HepG2 (cell line): ENCODE data around the gene KAZALD1. TPM values are rescaled to one million over a fixed set of nuclear protein-coding genes. Genes with fewer than 3 reads are reported as not detected.

Experiments used
- BCL6 ChIP-seq: IDR thresholded peaks from 2 replicates; pipeline ENCODE4 v1.6.1; 2016; ENCODE audit warnings: missing genetic modification reagents, missing compliant biosample characterization
- CCDC6 ChIP-seq: sonication (generic); formaldehyde crosslinking; IDR thresholded peaks from 2 replicates; pipeline ENCODE4 v1.8.1; 2022; ENCODE audit warnings: mild to moderate bottlenecking, missing genetic modification reagents, moderate library complexity
- DRAP1 ChIP-seq: IDR thresholded peaks from 2 replicates; pipeline ENCODE4 v1.6.1; 2016; ENCODE audit warnings: missing genetic modification reagents, missing compliant biosample characterization
- EZH2 ChIP-seq: conservative IDR thresholded peaks from 2 replicates; pipeline ENCODE4 v1.6.1; 2012; ENCODE audit warnings: mild to moderate bottlenecking, low read depth, low read length, moderate library complexity
- FLYWCH1 ChIP-seq: sonication (generic); formaldehyde crosslinking; IDR thresholded peaks from 2 replicates; pipeline ENCODE4 v1.8.1; 2023; ENCODE audit warnings: mild to moderate bottlenecking, missing genetic modification reagents
- GRHL1 ChIP-seq: sonication (generic); formaldehyde crosslinking; conservative IDR thresholded peaks from 2 replicates; pipeline ENCODE4 v1.8.0; 2022; ENCODE audit warnings: missing genetic modification reagents
- HHEX ChIP-seq: IDR thresholded peaks from 2 replicates; pipeline ENCODE4 v1.6.1; 2016; ENCODE audit warnings: control low read depth
- HMGA1 ChIP-seq: sonication (generic); formaldehyde crosslinking; conservative IDR thresholded peaks from 2 replicates; pipeline ENCODE4 v1.4.0; 2020; ENCODE audit warnings: missing genetic modification reagents
- HNRNPL ChIP-seq: fragments of 200-400 bp; formaldehyde crosslinking; IDR thresholded peaks from 2 replicates; pipeline ENCODE4 v1.6.1; 2017; ENCODE audit warnings: mild to moderate bottlenecking, low read depth, low read length
- MTA3 ChIP-seq: sonication (generic); formaldehyde crosslinking; IDR thresholded peaks from 2 replicates; pipeline ENCODE4 v1.4.0; 2020; ENCODE audit warnings: missing genetic modification reagents
- NPAS2 ChIP-seq: sonication (generic); formaldehyde crosslinking; IDR thresholded peaks from 2 replicates; pipeline ENCODE4 v1.8.0; 2022; ENCODE audit warnings: mild to moderate bottlenecking, missing genetic modification reagents, borderline replicate concordance
- PHB2 ChIP-seq: fragments of 450-650 bp; IDR thresholded peaks from 2 replicates; pipeline ENCODE4 v1.6.1; 2018; ENCODE audit not compliant: partially characterized antibody
- RFX1 ChIP-seq: fragments of 450-650 bp; IDR thresholded peaks from 2 replicates; pipeline ENCODE4 v1.6.1; 2017
- SAP130 ChIP-seq: IDR thresholded peaks from 2 replicates; pipeline ENCODE4 v1.6.1; 2016; ENCODE audit warnings: low read depth
- SIX1 ChIP-seq: sonication (generic); formaldehyde crosslinking; IDR thresholded peaks from 2 replicates; pipeline ENCODE4 v1.4.0; 2020; ENCODE audit warnings: missing genetic modification reagents, borderline replicate concordance
- SP2 ChIP-seq: sonication (generic); formaldehyde crosslinking; IDR thresholded peaks from 2 replicates; pipeline ENCODE4 v1.5.1; 2020; ENCODE audit warnings: mild to moderate bottlenecking, missing genetic modification reagents
- STAT5B ChIP-seq: sonication (generic); formaldehyde crosslinking; IDR thresholded peaks from 2 replicates; pipeline ENCODE4 v1.4.0; 2020; ENCODE audit warnings: missing genetic modification reagents
- XRCC5 ChIP-seq: fragments of 200-400 bp; formaldehyde crosslinking; optimal IDR thresholded peaks from 2 replicates; pipeline ENCODE3; 2017; ENCODE audit warnings: mild to moderate bottlenecking, low read length
- ZBTB8A ChIP-seq: sonication (generic); formaldehyde crosslinking; IDR thresholded peaks from 2 replicates; pipeline ENCODE4 v1.4.0; 2020; ENCODE audit warnings: mild to moderate bottlenecking, low read depth, missing genetic modification reagents, borderline replicate concordance
- ZFP41 ChIP-seq: sonication (generic); formaldehyde crosslinking; IDR thresholded peaks from 2 replicates; pipeline ENCODE4 v1.4.0; 2020; ENCODE audit warnings: mild to moderate bottlenecking, missing genetic modification reagents, borderline replicate concordance
- ZFP90 ChIP-seq: sonication (generic); formaldehyde crosslinking; IDR thresholded peaks from 2 replicates; pipeline ENCODE4 v1.8.0; 2022; ENCODE audit warnings: missing genetic modification reagents, mild to moderate bottlenecking, inconsistent platforms, borderline replicate concordance
- ZMYM3 ChIP-seq: sonication (generic); formaldehyde crosslinking; IDR thresholded peaks from 2 replicates; pipeline ENCODE4 v1.5.1; 2020; ENCODE audit warnings: mild to moderate bottlenecking, missing genetic modification reagents
- ZNF143 ChIP-seq: sonication (generic); formaldehyde crosslinking; IDR thresholded peaks from 2 replicates; pipeline ENCODE4 v1.4.0; 2020; ENCODE audit warnings: missing genetic modification reagents
- ZNF251 ChIP-seq: sonication (generic); formaldehyde crosslinking; IDR thresholded peaks from 2 replicates; pipeline ENCODE4 v1.9.0; 2021; ENCODE audit warnings: mild to moderate bottlenecking, missing genetic modification reagents
- ZNF589 ChIP-seq: sonication (generic); formaldehyde crosslinking; conservative IDR thresholded peaks from 2 replicates; pipeline ENCODE4 v1.8.0; 2022; ENCODE audit warnings: mild to moderate bottlenecking, moderate library complexity, missing genetic modification reagents
- ZNF776 ChIP-seq: sonication (generic); formaldehyde crosslinking; IDR thresholded peaks from 2 replicates; pipeline ENCODE4 v1.4.0; 2020; ENCODE audit warnings: mild to moderate bottlenecking, missing genetic modification reagents
- ZNF777 ChIP-seq: sonication (generic); formaldehyde crosslinking; IDR thresholded peaks from 2 replicates; pipeline ENCODE4 v1.4.0; 2020; ENCODE audit warnings: missing genetic modification reagents
- polyA plus RNA-seq, 8 experiments: library from polyadenylated mRNA; depleted of rRNA in 3 of 8; stranded (reverse) in 7 of 8; unstranded in 1 of 8; fragments of >200 nt; fragmentation: Illumina TruSeq in 4 of 8; extraction: Trizol in 4 of 8; gene quantifications; 2 replicates each; pipeline versions ENCODE4 v1.2.1 to v1.2.3, GENCODE V29; 2011 to 2016; ENCODE audit warnings: low read depth in 4 of 8, missing spikeins in 1 of 8, mixed read lengths in 1 of 8; ENCODE audit not compliant: insufficient read depth in 1 of 8
- total RNA-seq, 5 experiments: library from RNA; depleted of rRNA; stranded (reverse); fragments of >200 nt; fragmentation: Illumina TruSeq; extraction: Trizol; gene quantifications; 2 replicates each; pipeline ENCODE4 v1.2.3, GENCODE V29; 2016; ENCODE audit warnings: low read depth in 1 of 5
- TF ChIP-seq, protein P1 (sequence below): sonication (generic); formaldehyde crosslinking; IDR thresholded peaks from 2 replicates; pipeline ENCODE4 v1.5.0; 2020; ENCODE audit warnings: missing genetic modification reagents, mild to moderate bottlenecking, borderline replicate concordance

Gene KAZALD1
- total and polyA plus RNA-seq, 2 of the 13 experiments (the other 11 are each of a cell fraction or from before 2014, with no cell fraction given), result 16.7 to 27.7 TPM

DNA sequence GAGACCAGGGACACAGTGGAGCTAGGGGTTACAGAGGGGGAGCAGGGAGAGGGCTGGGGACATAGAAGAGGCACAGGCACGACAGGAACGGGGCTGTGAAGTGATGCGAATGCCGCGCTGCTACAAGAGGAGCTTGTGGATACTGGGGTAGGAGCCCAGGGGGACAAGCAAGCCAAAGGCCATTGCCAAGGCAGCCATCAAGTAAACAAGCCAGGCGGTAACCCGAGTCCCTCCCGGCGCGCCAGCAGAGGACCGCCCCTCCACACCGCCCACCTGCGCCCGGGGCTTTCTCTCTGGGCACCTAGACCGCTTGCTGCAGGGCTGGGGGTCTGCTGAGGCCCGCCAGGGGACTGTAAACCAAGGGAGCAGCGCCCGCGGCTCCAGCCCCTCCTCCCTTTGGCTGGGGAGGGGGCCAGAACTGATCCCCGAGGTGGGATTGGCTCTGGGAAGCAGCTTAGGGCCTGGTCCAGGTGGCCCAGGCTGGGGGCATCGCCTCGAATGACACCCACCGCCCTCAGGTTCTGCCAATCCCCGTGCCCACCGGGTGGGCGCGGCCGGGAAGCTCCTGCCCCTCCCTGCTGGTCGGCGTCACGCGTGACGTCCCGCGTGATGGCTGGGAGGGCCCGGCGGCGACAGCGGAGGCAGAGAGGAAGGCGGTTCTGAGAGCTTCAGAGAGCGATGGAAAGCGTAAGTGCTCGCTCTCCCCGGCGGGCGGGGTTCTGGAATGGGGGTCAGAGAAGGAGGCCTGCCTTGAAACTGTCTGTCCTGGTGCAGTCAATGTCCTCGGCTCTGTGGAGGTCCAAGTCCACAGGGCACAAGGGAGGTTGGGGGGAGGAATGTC lies 29.8 kb upstream of the KAZALD1 start (continued):
- TF ChIP-seq NPAS2 (CRISPR knock-in tag) (no peak), SP2 (CRISPR knock-in tag) (peak; percentile 39; the same call in 1 of the 2 replicates), ZNF251 (CRISPR knock-in tag) (no peak), ZNF589 (no peak), HNRNPL (peak; percentile 92), SIX1 (peak; percentile 61), FLYWCH1 (no peak), HHEX (no peak), BCL6 (CRISPR knock-in tag) (peak; percentile 61), ZMYM3 (CRISPR knock-in tag) (no peak), ZBTB8A (CRISPR knock-in tag) (no peak), ZNF776 (CRISPR knock-in tag) (no peak), ZFP41 (no peak), ZNF143 (no peak), RFX1 (peak; percentile 69), CCDC6 (CRISPR knock-in tag) (no peak), ZFP90 (CRISPR knock-in tag) (no peak), XRCC5 (no peak), PHB2 (no peak), GRHL1 (CRISPR knock-in tag) (no peak), HMGA1 (no peak), SAP130 (peak; percentile 61; the same call in 1 of the 2 replicates), EZH2 (no peak), ZNF777 (CRISPR knock-in tag) (peak; percentile 21; the same call in 1 of the 2 replicates), STAT5B (no peak), DRAP1 (CRISPR knock-in tag) (no peak), MTA3 (no peak)
- TF ChIP-seq, protein P1, sequence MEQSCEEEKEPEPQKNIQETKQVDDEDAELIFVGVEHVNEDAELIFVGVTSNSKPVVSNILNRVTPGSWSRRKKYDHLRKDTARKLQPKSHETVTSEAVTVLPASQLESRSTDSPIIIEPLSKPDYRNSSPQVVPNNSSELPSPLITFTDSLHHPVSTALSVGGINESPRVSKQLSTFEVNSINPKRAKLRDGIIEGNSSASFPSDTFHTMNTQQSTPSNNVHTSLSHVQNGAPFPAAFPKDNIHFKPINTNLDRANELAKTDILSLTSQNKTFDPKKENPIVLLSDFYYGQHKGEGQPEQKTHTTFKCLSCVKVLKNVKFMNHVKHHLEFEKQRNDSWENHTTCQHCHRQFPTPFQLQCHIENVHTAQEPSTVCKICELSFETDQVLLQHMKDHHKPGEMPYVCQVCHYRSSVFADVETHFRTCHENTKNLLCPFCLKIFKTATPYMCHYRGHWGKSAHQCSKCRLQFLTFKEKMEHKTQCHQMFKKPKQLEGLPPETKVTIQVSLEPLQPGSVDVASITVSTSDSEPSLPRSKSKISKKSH (CRISPR knock-in tag), result no peak; the same call in 1 of the 2 replicates
